Fibroblast of mammary gland (primary cell): Measurements from ENCODE around the gene CRNN.

Experiments
- DNase-seq: peaks from one replicate; pipeline ENCODE4 v3.0.0-alpha.2; 2010; ENCODE audit warnings: low read depth
- H3K4me3 ChIP-seq: 2 replicates; pipeline ENCODE4 v1.5.1; 2011; ENCODE audit warnings: low read depth, mild to moderate bottlenecking, low read length, moderate library complexity; ENCODE audit not compliant: control insufficient read depth
- CTCF ChIP-seq: conservative IDR thresholded peaks from 2 replicates; pipeline ENCODE4 v1.5.1; 2011; ENCODE audit warnings: low read depth, low read length, inconsistent platforms; ENCODE audit not compliant: control insufficient read depth, insufficient read depth

CRNN gene

GRCh38 chr1:152444045-152444444, 30.0 kb upstream of the CRNN start:
- no peak for DNase-seq
- H3K4me3 ChIP-seq, result no peak overlapping the region
- no peak for TF ChIP-seq CTCF

- DNase-seq, result peak; percentile 36
- no peak overlapping the region for H3K4me3 ChIP-seq
- no peak for TF ChIP-seq CTCF
Observed at GRCh38 chr1:152442765-152443164, 28.7 kb upstream of the CRNN start.

- no peak for TF ChIP-seq CTCF
- H3K4me3 ChIP-seq, result no peak overlapping the region
- DNase-seq, result no peak
Observed at GRCh38 chr1:152442301-152442700, 28.2 kb upstream of the CRNN start.

GRCh38 chr1:152441756-152442155, 27.7 kb upstream of the CRNN start:
- TF ChIP-seq CTCF, result no peak
- no peak for DNase-seq
- no peak overlapping the region for H3K4me3 ChIP-seq

GRCh38 chr1:152440635-152441471, 26.8 kb upstream of the CRNN start:
- TF ChIP-seq CTCF, result peak; percentile 87
- peak; percentile 72 for DNase-seq
- no peak overlapping the region for H3K4me3 ChIP-seq

GRCh38 chr1:152436593-152437496, 22.8 kb upstream of the CRNN start:
- DNase-seq, result peak; percentile 16
- H3K4me3 ChIP-seq, result no peak overlapping the region
- TF ChIP-seq CTCF, result no peak
